ENCODE results near the gene BANP. TPM values are rescaled to one million over a fixed set of nuclear protein-coding genes. Genes with fewer than 3 reads are reported as not detected.

Gene BANP
- total RNA-seq, 1 donor from 2014 or later = 20.6 TPM

DNA sequence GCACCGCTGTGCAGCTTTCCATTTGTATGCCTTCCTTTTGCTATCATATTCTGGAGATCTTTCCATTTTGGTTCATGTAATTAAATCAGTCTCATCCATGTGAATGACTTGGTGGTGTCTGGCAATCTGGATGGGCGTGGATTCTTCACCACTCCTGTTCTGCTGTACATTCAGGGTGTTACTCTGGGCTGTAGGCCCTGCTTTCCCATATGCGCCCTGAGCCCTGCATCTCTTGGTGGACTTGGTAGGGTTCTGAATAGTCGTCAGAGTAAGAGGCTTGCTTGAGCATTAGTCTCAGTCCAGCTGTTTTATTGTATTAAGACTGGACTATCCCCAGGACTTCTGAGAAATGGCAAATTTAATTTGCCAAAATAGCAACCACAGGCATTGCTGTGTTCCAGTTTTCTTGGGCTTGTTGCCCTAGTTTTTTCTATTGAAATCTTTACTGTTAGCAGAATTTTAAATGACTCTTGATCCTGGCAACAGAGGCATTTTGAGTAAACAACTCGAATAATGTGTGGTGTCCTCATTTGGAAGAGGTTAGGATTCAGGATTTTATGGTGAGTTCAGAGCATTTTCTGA, 14.9 kb downstream of the BANP start:
- ATAC-seq = no peak
- peaks cover 25% of the 10 kb centered on the region for H3K4me1 ChIP-seq
- H3K36me3 ChIP-seq = no peaks in the 10 kb centered on the region
- intact Hi-C loops (cut with DNase I) = no loop called here
- no peaks in the 10 kb centered on the region for H3K27me3 ChIP-seq
- no peak overlapping the region for H3K4me3 ChIP-seq
- no peak for DNase-seq
- TF ChIP-seq, protein P1, sequence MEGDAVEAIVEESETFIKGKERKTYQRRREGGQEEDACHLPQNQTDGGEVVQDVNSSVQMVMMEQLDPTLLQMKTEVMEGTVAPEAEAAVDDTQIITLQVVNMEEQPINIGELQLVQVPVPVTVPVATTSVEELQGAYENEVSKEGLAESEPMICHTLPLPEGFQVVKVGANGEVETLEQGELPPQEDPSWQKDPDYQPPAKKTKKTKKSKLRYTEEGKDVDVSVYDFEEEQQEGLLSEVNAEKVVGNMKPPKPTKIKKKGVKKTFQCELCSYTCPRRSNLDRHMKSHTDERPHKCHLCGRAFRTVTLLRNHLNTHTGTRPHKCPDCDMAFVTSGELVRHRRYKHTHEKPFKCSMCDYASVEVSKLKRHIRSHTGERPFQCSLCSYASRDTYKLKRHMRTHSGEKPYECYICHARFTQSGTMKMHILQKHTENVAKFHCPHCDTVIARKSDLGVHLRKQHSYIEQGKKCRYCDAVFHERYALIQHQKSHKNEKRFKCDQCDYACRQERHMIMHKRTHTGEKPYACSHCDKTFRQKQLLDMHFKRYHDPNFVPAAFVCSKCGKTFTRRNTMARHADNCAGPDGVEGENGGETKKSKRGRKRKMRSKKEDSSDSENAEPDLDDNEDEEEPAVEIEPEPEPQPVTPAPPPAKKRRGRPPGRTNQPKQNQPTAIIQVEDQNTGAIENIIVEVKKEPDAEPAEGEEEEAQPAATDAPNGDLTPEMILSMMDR (IDR thresholded peaks at IDR 0.05) = no peak
- H3K9me3 ChIP-seq = no peaks in the 10 kb centered on the region
- peak overlapping the region; percentile 78 for H3K27ac ChIP-seq

DNA sequence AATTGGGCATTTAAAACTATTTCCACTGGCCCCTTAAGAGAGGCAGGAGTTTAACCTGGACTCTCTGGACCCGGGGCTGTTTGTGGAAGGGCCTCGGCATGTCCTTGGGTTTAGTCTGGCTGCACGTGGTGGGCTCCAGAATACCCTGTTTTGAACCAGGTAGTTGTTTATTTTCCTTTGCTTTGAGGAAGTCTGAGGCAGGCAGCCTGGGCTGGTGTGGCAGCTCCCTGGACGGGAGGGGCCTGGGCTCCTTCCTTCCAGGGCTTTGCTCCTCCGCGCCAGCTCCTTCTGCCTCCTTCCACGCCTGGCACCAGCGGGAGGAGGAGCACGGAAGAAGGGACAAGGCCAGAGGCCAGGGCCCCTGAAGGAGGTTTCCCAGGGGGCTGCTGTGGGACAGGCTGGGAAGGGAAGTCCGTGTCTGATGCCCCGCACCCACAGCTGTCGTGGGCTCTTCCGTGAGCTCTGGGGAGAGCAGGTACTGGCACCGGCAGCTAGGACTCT, 15.5 kb downstream of the BANP start:
- no peaks in the 10 kb centered on the region for H3K27me3 ChIP-seq
- TF ChIP-seq, protein P1 (IDR thresholded peaks at IDR 0.05) = no peak
- peak; percentile 87 for ATAC-seq
- H3K4me1 ChIP-seq = peaks cover 25% of the 10 kb centered on the region
- H3K9me3 ChIP-seq = peaks cover 4% of the 10 kb centered on the region
- DNase-seq = no peak
- no peaks in the 10 kb centered on the region for H3K36me3 ChIP-seq
- peak overlapping the region; percentile 78 for H3K27ac ChIP-seq
- intact Hi-C loops (cut with DNase I) = no loop called here
- peak overlapping the region; percentile 26 for H3K4me3 ChIP-seq

DNA sequence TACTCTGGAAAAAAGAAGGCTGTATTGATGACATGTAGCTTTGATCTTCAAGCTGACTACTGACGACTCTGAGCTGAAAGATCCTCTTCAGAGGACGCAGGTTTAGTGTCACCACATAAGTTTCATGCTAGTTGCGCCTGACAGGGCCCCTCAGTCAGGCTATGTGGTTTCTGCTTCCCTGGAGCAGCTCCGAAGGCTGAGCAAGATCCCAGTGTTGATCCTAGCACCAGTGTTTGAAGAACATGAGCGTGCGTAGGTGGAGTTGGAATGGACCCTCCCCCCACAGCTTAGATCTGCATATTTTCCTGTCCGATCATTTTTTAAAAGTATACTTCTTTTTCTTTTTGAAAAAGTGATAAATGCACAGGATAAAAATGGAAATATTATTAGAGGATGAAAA, 17.3 kb downstream of the BANP start:
- TF ChIP-seq, protein P1 (IDR thresholded peaks at IDR 0.05) = no peak

DNA sequence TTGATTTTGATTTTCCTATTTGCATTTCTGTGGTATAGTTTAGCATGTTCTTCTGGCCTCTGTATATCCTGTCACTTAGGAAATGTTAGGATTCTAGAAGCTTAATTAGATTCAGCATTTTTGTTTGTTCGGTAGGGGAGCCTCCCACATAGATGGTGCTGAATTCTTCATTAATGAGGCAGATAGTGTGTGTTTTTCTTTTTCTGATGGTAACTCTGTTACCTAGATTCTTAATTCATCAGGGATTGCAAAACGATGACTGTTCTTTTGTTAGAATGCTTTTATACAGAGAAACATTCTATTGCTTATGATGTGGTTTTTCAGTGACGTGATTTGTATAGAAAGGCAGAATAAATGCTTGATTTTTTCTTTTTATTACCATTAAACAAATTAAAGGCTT, 19.0 kb downstream of the BANP start:
- intact Hi-C loops (cut with DNase I) = no loop called here
- Histone ChIP-seq H3K36me3 (no peaks in the 10 kb centered on the region), H3K9me3 (peaks cover 15% of the 10 kb centered on the region), H3K27ac (no peak overlapping the region), H3K4me1 (peaks cover 22% of the 10 kb centered on the region), H3K4me3 (no peak overlapping the region), H3K27me3 (no peaks in the 10 kb centered on the region)
- DNase-seq (no peak), ATAC-seq (no peak)
- TF ChIP-seq, protein P1 (IDR thresholded peaks at IDR 0.05) = no peak

More for the DNA sequence above, 17.3 kb downstream of the BANP start:
- H3K9me3 ChIP-seq = peaks cover 15% of the 10 kb centered on the region
- ATAC-seq (peak; percentile 25), DNase-seq (no peak)
- H3K4me3 ChIP-seq = no peak overlapping the region
- no peak overlapping the region for H3K27ac ChIP-seq
- peaks cover 23% of the 10 kb centered on the region for H3K4me1 ChIP-seq
- no peaks in the 10 kb centered on the region for H3K36me3 ChIP-seq
- H3K27me3 ChIP-seq = no peaks in the 10 kb centered on the region
- intact Hi-C loops (cut with DNase I) = no loop called here

DNA sequence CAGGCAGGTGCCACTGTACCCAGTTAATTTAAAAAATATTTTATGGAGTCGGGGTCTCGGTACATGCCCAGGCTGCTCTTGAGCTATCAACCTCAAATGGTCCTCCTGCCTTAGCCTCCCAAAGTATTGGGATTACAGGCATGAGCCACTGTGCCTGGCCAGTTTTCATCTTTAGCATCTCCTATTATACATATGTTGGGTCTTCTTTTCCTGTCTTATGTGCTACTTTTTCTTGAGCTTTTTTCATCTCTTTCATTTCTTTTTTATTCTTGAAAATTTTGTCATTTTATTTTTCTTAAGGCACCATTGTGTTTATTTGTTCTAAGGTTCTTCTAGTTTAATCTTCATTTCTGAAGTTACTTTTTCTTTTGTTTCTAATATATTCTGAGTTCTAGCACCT, 20.7 kb downstream of the BANP start:
- TF ChIP-seq, protein P1 (IDR thresholded peaks at IDR 0.05) = no peak
- no peak overlapping the region for H3K27ac ChIP-seq
- H3K36me3 ChIP-seq = no peaks in the 10 kb centered on the region
- no peaks in the 10 kb centered on the region for H3K27me3 ChIP-seq
- H3K4me3 ChIP-seq = no peak overlapping the region
- peaks cover 10% of the 10 kb centered on the region for H3K4me1 ChIP-seq
- intact Hi-C loops (cut with DNase I) = no loop called here
- H3K9me3 ChIP-seq = peaks cover 15% of the 10 kb centered on the region
- no peak for DNase-seq
- no peak for ATAC-seq
